HepG2 (cell line): ENCODE data around the gene RABGGTA. TPM values are rescaled to one million over a fixed set of nuclear protein-coding genes. Genes with fewer than 3 reads are reported as not detected.

Experiments used
- CREB1 ChIP-seq, 2 experiments: fragments of 450-650 bp in 1 of 2; IDR thresholded peaks; 2 replicates each; pipeline ENCODE4 v1.6.1; 2016 to 2017; ENCODE audit warnings: control low read depth in 1 of 2, mild to moderate bottlenecking in 1 of 2, missing compliant biosample characterization in 1 of 2, missing genetic modification characterization in 1 of 2
- HMGA1 ChIP-seq: sonication (generic); formaldehyde crosslinking; conservative IDR thresholded peaks from 2 replicates; pipeline ENCODE4 v1.4.0; 2020; ENCODE audit warnings: missing genetic modification reagents
- JUNB ChIP-seq: sonication (generic); formaldehyde crosslinking; IDR thresholded peaks from 2 replicates; pipeline ENCODE4 v1.8.0; 2022; ENCODE audit warnings: missing genetic modification reagents, mild to moderate bottlenecking, borderline replicate concordance
- MAZ ChIP-seq, 2 experiments: sonication (generic) in 1 of 2; formaldehyde crosslinking in 1 of 2; IDR thresholded peaks; 2 replicates each; pipeline versions ENCODE4 v1.5.0 to v1.6.1; 2012 to 2020; ENCODE audit warnings: low read depth in 2 of 2, mild to moderate bottlenecking in 2 of 2, borderline replicate concordance in 1 of 2, improper control_type of control experiment in 1 of 2, low read length in 1 of 2, missing genetic modification reagents in 1 of 2, moderate library complexity in 1 of 2
- MED8 ChIP-seq: sonication (generic); formaldehyde crosslinking; IDR thresholded peaks from 2 replicates; pipeline ENCODE4 v1.8.1; 2023; ENCODE audit warnings: mild to moderate bottlenecking, missing genetic modification reagents; ENCODE audit not compliant: insufficient replicate concordance
- NFE2L1 ChIP-seq: sonication (generic); formaldehyde crosslinking; IDR thresholded peaks from 2 replicates; pipeline ENCODE4 v1.4.0; 2020; ENCODE audit warnings: missing genetic modification reagents, mild to moderate bottlenecking, borderline replicate concordance
- PAWR ChIP-seq: sonication (generic); formaldehyde crosslinking; IDR thresholded peaks from 2 replicates; pipeline ENCODE4 v1.4.0; 2020; ENCODE audit warnings: missing genetic modification reagents, mild to moderate bottlenecking, borderline replicate concordance
- SRSF4 ChIP-seq: fragments of 200-400 bp; formaldehyde crosslinking; IDR thresholded peaks from one replicate; pipeline ENCODE4 v1.6.1; 2018; ENCODE audit warnings: mild to moderate bottlenecking, low read depth, low read length, moderate library complexity; ENCODE audit not compliant: poor library complexity, severe bottlenecking
- TEAD3 ChIP-seq: optimal IDR thresholded peaks from 2 replicates; pipeline ENCODE3; 2016; ENCODE audit warnings: borderline replicate concordance
- U2AF1 ChIP-seq: fragments of 200-400 bp; formaldehyde crosslinking; optimal IDR thresholded peaks from 2 replicates; pipeline ENCODE3; 2017; ENCODE audit warnings: mild to moderate bottlenecking, low read depth, low read length
- ZBTB1 ChIP-seq: sonication (generic); formaldehyde crosslinking; IDR thresholded peaks from 2 replicates; pipeline ENCODE4 v1.4.0; 2020; ENCODE audit warnings: missing genetic modification reagents, borderline replicate concordance
- ZBTB21 ChIP-seq: sonication (generic); formaldehyde crosslinking; IDR thresholded peaks from 2 replicates; pipeline ENCODE4 v1.4.0; 2020; ENCODE audit warnings: missing genetic modification reagents
- ZBTB49 ChIP-seq: sonication (generic); formaldehyde crosslinking; IDR thresholded peaks from 2 replicates; pipeline ENCODE4 v1.4.0; 2020; ENCODE audit warnings: missing genetic modification reagents, borderline replicate concordance
- ZNF205 ChIP-seq: IDR thresholded peaks from 2 replicates; pipeline ENCODE4 v1.6.1; 2018; ENCODE audit warnings: missing biosample characterization, missing genetic modification reagents
- ZNF253 ChIP-seq: sonication (generic); formaldehyde crosslinking; IDR thresholded peaks from 2 replicates; pipeline ENCODE4 v1.8.0; 2022; ENCODE audit warnings: mild to moderate bottlenecking, missing genetic modification reagents, borderline replicate concordance
- ZNF263 ChIP-seq: sonication (generic); formaldehyde crosslinking; IDR thresholded peaks from 2 replicates; pipeline ENCODE4 v1.4.0; 2020; ENCODE audit warnings: missing genetic modification reagents
- ZNF572 ChIP-seq: sonication (generic); formaldehyde crosslinking; IDR thresholded peaks from 2 replicates; pipeline ENCODE4 v1.5.1; 2020; ENCODE audit warnings: mild to moderate bottlenecking, missing genetic modification reagents
- ZNF619 ChIP-seq: sonication (generic); formaldehyde crosslinking; IDR thresholded peaks from 2 replicates; pipeline ENCODE4 v1.4.0; 2020; ENCODE audit warnings: mild to moderate bottlenecking, missing genetic modification reagents
- ZNF703 ChIP-seq: sonication (generic); formaldehyde crosslinking; IDR thresholded peaks from 2 replicates; pipeline ENCODE4 v1.5.1; 2020; ENCODE audit warnings: missing genetic modification reagents, mild to moderate bottlenecking, moderate library complexity, borderline replicate concordance
- polyA plus RNA-seq, 8 experiments: library from polyadenylated mRNA; depleted of rRNA in 3 of 8; stranded (reverse) in 7 of 8; unstranded in 1 of 8; fragments of >200 nt; fragmentation: Illumina TruSeq in 4 of 8; extraction: Trizol in 4 of 8; gene quantifications; 2 replicates each; pipeline versions ENCODE4 v1.2.1 to v1.2.3, GENCODE V29; 2011 to 2016; ENCODE audit warnings: low read depth in 4 of 8, missing spikeins in 1 of 8, mixed read lengths in 1 of 8; ENCODE audit not compliant: insufficient read depth in 1 of 8
- total RNA-seq, 5 experiments: library from RNA; depleted of rRNA; stranded (reverse); fragments of >200 nt; fragmentation: Illumina TruSeq; extraction: Trizol; gene quantifications; 2 replicates each; pipeline ENCODE4 v1.2.3, GENCODE V29; 2016; ENCODE audit warnings: low read depth in 1 of 5
- TF ChIP-seq, protein P1 (sequence below): sonication (generic); formaldehyde crosslinking; IDR thresholded peaks from 2 replicates; pipeline ENCODE4 v1.5.1; 2020; ENCODE audit warnings: mild to moderate bottlenecking, missing genetic modification reagents, borderline replicate concordance

The RABGGTA gene
- total and polyA plus RNA-seq, 2 of the 13 experiments (the other 11 are each of a cell fraction or from before 2014, with no cell fraction given): 57.9 to 90.8 TPM

- TF ChIP-seq ZNF619 (CRISPR knock-in tag) (0 out of 2 replicates have a peak, but pooled peaks have one; percentile 48), ZBTB1 (CRISPR knock-in tag) (no peak), HMGA1 (no peak; the same call in 1 of the 2 replicates), ZNF263 (no peak), ZNF205 (CRISPR knock-in tag) (no peak), ZBTB21 (peak; percentile 19; the same call in 1 of the 2 replicates), MAZ (IDR thresholded peaks at IDR 0.05; ENCODE audit: borderline replicate concordance, low read depth, low read length) (no peak), MAZ (CRISPR knock-in tag; IDR thresholded peaks at IDR 0.05; ENCODE audit: low read depth) (0 out of 2 replicates have a peak, but pooled peaks have one; percentile 31), ZNF572 (peak; percentile 16; the same call in 1 of the 2 replicates), NFE2L1 (CRISPR knock-in tag) (peak; percentile 63; the same call in 1 of the 2 replicates), PAWR (no peak), CREB1 (IDR thresholded peaks at IDR 0.05) (no peak), CREB1 (CRISPR knock-in tag; IDR thresholded peaks at IDR 0.05) (no peak), MED8 (CRISPR knock-in tag) (no peak), TEAD3 (peak; percentile 21), U2AF1 (no peak), JUNB (CRISPR knock-in tag) (no peak), ZNF703 (CRISPR knock-in tag) (no peak), SRSF4 (no peak), ZNF253 (CRISPR knock-in tag) (peak; percentile 19; the same call in 1 of the 2 replicates), ZBTB49 (CRISPR knock-in tag) (0 out of 2 replicates have a peak, but pooled peaks have one; percentile 11)
- TF ChIP-seq, protein P1, sequence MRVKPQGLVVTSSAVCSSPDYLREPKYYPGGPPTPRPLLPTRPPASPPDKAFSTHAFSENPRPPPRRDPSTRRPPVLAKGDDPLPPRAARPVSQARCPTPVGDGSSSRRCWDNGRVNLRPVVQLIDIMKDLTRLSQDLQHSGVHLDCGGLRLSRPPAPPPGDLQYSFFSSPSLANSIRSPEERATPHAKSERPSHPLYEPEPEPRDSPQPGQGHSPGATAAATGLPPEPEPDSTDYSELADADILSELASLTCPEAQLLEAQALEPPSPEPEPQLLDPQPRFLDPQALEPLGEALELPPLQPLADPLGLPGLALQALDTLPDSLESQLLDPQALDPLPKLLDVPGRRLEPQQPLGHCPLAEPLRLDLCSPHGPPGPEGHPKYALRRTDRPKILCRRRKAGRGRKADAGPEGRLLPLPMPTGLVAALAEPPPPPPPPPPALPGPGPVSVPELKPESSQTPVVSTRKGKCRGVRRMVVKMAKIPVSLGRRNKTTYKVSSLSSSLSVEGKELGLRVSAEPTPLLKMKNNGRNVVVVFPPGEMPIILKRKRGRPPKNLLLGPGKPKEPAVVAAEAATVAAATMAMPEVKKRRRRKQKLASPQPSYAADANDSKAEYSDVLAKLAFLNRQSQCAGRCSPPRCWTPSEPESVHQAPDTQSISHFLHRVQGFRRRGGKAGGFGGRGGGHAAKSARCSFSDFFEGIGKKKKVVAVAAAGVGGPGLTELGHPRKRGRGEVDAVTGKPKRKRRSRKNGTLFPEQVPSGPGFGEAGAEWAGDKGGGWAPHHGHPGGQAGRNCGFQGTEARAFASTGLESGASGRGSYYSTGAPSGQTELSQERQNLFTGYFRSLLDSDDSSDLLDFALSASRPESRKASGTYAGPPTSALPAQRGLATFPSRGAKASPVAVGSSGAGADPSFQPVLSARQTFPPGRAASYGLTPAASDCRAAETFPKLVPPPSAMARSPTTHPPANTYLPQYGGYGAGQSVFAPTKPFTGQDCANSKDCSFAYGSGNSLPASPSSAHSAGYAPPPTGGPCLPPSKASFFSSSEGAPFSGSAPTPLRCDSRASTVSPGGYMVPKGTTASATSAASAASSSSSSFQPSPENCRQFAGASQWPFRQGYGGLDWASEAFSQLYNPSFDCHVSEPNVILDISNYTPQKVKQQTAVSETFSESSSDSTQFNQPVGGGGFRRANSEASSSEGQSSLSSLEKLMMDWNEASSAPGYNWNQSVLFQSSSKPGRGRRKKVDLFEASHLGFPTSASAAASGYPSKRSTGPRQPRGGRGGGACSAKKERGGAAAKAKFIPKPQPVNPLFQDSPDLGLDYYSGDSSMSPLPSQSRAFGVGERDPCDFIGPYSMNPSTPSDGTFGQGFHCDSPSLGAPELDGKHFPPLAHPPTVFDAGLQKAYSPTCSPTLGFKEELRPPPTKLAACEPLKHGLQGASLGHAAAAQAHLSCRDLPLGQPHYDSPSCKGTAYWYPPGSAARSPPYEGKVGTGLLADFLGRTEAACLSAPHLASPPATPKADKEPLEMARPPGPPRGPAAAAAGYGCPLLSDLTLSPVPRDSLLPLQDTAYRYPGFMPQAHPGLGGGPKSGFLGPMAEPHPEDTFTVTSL (CRISPR knock-in tag): 0 out of 2 replicates have a peak, but pooled peaks have one; percentile 5
These were observed 29.1 kb upstream of the RABGGTA start (continued) for GRCh38 chr14:24300326-24300980.
